ENCODE measurements around the gene MTNR1A. TPM values are rescaled to one million over a fixed set of nuclear protein-coding genes. Genes with fewer than 3 reads are reported as not detected.
"Not testable (repeated sequence)": the region's sequence is repeated elsewhere in the genome, so short reads cannot be mapped to it uniquely, and the experiment has no call there.

MTNR1A gene
- total RNA-seq, 1 donor from 2014 or later, result 0.20 TPM

DNA sequence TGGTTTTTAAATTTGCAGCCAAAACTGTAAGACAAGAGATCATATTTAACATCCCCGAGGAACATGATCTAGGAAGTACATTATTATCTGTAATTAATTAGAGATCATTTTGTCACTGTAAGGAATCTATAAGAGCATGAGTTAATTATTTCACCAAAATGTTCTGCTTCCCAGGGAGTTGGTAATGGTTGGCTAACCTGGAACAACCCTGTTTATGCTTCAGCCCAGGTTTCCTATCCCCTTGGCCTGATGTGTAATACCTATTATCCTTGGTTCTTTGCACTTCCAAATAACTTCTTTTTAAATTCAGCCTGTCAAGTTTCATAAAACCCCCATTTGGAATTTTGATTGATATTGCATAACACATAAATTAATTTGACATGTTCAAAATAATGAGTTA lies 6.4 kb upstream of the MTNR1A start:
- DNase-seq, result no peak

DNA sequence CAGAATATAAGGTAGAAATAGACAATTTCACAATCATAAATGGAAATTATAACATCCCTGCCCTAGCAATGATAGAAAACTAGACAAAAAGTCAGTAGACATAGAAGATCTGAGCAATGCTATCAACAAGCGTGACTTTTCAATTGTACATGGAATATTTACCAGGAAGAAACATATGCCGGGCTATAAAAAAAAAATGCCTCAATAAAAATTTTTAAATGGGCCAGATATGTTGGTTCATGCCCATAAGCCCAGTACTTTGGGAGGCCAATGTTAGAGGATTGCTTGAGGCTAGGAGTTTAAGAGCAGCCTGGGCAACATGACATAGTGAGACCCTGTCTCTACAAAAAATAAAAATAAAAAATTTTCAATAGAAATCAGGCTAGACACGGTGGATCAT lies 5.3 kb upstream of the MTNR1A start:
- no peak for DNase-seq

DNA sequence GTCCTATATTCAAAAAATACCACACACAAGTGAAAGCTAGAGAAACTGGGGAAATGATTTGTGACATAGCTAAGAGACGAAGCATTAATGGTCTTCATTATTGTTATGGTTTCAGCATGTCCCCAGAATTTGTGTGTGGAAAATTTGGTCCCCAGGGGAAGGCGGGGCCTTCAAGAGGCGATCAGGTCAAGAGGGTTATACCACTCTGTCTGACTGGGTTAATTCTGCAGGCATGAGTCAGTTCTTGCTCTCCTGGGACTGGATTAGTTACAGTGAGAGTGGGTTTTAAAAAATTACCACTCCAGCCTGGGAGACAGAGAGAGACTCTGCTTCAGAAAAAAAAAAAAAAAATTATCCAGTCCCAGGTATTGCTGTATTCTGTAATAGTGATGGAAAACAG lies 2.1 kb upstream of the MTNR1A start:
- no peak for DNase-seq

DNA sequence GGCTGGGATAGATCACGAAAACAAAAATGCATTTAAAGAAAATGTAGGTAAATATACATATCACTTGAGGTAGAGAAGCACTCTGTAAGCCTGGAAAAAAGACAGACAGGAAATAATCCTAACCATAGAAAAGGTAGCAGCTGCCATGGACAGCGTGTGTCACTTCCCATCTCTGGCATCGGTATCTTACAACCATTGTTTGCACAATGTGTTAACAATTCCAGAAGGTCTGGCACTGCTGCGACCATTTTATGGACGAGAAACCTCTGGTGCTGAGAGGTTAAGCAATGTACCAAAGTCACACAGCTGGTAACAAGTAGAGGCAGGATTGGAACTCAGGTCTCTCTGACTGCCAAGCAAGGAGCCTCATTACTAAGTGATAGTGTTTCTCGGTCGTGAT lies 1.7 kb upstream of the MTNR1A start:
- no peak for DNase-seq

DNA sequence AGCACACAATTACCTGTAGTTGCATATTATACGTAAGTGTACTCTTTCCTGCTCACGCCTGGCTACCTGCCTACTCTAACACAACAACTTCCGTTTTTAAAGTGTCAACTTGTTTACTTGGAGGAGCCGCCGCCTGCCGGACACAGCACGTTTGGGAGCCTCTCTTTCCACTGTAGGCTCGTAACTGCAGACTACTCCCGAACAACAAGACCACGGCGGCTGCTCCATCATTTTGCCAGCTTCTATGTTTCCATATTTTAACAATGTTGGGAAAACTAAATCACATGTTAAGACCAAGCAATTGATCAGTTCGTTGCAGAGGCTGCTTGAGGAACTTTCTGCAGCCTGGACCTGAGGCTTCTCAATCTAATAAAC lies 841 bp downstream of the MTNR1A start:
- DNase-seq, result no peak

DNA sequence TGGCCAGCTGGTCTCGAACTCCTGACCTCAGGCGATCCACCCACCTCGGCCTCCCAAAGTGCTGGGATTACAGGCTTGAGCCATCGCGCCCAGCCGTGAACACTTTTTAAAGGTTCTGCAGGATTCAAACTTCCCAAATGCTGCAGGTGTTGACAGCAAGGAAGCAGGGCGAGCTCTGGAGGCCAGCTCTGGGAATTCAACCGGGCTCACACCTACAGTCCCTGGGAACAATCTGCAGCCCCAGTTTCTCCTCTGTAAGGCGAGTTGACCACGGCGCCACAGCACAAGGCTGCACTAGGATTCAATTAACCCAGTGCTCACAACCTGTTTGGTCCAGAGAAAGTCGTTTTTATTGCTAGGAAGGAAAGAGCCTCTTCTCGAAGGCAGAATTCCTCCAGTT lies 1.6 kb downstream of the MTNR1A start:
- DNase-seq, result no peak

DNA sequence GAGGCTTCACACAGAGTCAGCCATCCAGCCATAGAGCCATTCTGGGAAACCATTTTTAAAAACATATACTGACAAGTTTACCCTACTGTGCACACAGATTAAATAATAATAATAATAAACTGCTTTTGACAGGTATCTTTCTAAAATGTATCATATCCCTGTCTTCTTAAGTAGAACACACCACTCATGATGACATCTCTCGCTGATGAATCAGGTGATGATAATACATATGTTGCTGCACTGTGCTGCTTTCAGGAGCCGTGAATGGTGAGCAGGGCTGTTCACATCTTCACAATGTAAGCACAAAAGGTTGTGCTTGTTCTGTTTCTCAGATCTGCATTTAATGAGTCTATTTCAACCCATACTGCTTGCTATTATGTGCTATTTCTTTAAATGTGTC lies 3.5 kb downstream of the MTNR1A start:
- DNase-seq, result no peak

DNA sequence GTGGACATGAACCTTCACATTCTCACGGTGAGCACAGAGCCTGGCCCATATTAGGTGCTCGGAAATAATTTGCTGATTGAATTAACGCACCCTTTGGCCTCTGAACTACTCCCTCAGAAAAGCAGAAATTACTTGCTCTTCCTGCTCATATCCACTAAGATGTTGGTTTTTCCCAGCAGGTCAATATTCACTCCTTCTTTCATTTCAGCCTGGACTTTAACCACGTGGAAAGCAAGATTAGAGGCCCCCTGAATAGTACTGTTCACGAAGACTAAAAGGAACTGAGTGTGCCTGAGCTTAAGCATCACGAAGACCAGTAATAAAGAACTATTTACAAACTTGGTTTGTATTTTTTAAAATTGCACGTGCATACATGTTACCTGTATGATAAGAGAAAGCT lies 9.9 kb downstream of the MTNR1A start:
- no peak for DNase-seq

DNA sequence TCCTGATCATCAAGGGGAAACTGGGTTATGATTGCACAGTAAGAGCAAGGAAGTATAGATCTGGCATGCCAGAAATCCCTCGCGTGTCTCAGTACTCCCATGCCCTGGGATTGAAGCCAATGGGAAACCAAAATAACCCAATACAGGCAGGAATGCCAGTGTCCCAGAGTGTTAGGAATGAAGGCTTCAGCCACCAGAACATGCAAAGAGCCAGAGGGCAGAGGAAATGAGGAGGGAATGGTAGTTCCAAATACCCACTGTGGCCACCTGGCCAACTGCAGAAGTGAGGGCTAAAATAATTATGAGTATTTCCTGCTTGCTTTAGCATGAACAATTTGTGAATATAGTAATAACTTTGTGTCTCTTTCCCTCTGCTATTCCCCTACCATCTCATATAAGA lies 12.2 kb downstream of the MTNR1A start:
- DNase-seq, result no peak

DNA sequence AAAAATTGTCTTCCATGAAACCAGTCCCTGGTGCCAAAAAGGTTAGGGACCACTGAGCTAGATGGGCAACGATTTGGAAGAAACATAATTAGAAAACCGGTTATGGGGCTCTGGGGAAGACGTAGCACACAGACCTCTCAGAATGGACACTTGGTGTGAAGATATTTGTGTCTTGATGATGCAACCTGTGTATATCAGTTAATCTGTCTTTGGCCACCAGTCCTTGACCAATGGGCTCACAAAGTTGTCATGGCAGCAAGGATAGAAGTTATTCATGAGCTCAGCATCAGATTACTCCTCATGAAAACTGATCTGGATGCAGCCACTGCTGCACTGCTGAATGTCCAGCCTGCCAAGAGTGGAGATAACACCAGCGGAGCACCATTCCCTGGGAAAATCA lies 13.6 kb downstream of the MTNR1A start:
- no peak for DNase-seq

DNA sequence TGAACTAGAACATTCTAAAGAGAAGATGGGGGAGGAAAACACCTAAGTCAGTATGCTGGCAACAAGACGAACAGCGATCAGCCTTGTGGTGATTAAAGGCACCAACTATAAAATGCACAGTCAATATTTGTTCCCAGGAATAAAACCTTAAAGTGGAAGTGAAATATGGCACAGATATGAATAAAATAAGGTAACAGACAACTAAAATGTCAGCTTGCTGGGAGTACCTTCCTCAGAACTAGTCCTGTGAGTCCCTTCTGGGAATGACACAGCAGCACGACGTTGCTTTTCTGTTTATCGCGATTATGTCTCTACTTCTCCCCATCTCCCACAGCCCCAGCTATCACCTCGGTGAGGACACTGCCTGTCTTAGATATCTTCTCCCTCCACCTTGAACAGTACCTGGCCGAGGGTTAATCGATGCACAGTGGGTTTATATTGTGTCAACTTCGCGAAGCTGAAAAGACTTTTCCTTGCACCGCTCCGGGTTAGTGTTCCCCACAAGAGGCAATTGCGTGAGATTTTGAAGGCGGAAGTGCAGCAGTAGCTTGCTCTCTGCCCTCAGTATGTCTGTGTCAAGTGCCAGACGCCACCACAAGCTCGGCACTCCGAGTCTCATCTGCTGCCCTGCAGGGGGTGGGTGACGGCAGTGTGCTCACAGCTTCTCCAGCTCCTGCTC lies 17.4 kb downstream of the MTNR1A start:
- no peak for DNase-seq

DNA sequence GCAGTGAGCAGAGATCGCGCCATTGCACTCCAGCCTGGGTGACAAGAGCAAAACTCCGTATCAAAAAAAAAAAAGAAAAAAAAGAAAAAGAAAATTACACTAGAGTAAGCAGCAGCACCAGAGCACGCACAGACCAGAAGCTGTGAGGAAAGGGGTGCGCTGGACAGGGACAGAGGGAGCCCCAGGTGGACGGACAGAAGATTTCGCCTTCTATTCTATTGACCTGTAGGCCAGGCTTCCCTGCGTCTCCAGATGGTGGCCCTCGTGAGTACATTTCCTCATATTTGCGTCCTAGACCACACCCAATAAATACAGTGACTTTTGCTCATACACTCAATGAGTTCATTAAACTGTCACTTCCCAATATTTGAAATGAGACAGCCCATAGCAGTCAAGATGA lies 19.1 kb downstream of the MTNR1A start:
- no peak for DNase-seq

DNA sequence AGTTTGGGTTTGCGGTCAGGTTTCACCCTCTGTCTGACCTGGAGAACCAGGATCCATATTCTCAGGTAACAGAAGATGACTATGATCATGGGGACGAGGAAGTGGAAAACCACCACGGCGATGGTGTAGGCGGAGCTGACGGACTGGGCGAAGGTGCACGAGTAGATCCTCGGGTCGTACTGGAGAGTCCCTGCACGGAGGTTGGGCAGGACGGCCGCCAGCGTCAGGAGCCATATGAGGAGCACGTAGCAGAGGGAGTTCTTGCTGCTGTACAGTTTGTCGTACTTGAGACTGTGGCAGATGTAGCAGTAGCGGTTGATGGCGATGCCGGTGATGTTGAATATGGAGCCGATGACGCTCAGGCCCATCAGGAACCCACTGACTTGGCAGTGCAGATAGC lies 21.3 kb downstream of the MTNR1A start:
- no peak for DNase-seq

DNA sequence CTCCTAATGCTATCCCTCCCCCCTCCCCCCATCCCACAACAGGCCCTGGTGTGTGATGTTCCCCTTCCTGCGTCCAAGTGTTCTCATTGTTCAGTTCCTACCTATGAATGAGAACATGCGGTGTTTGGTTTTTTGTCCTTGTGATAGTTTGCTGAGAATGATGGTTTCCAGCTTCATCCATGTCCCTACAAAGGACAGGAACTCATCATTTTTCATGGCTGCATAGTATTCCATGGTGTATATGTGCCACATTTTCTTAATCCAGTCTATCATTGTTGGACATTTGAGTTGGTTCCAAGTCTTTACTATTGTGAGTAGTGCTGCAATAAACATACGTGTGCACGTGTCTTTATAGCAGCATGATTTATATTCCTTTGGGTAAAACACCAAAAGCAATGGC lies 31.4 kb downstream of the MTNR1A start:
- DNase-seq, result not testable (repeated sequence)

DNA sequence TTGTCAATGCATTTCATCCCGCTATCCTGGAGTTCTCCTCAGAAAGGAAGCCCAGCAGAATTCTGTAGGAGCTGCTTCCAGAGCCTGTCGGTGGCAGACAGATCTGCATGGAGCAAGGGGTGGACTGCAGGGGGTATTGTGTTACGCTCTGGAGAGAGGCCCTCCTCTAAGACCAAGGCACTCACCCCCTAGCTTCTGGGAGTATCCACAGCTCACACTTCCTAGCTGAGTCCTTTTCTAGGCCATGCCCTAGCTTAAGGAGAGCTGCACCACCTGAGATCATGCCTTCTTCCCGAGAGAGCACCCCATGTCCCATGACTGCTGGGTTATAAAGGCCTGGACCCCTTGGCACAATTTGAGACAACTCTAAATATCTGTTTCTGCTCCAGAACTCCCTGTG lies 39.1 kb downstream of the MTNR1A start:
- DNase-seq, result no peak

DNA sequence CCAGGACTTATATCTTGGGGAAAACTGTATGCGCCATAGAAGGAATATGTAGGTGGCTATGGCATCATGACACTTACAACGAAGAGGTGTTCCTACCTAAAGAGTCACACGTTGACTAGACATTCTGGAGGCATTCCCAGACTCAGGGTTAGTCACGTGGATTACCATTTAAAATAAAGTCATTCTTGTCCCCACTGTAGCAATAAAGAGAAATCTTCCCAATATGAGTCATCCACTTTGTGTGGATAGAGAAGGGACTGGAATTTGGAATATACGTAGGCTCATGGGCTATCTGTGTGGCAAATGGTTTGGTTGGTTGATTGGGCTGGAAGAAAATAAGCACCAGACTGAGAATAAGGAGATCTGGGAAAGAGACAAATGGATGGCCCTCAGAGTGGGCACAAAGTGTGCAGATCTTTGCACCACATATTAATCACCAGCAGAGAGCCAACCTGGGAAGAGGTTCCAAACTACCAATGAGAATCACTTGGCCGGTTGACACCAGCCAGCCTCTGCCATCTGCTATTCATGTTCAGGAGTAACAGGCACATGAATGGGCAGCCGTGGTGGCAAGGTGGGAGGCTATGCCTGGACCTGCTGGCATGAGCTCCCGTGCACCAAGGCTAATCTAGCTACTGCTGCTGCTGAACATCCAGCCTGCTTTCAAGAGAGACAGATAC lies 41.0 kb downstream of the MTNR1A start:
- no peak for DNase-seq

DNA sequence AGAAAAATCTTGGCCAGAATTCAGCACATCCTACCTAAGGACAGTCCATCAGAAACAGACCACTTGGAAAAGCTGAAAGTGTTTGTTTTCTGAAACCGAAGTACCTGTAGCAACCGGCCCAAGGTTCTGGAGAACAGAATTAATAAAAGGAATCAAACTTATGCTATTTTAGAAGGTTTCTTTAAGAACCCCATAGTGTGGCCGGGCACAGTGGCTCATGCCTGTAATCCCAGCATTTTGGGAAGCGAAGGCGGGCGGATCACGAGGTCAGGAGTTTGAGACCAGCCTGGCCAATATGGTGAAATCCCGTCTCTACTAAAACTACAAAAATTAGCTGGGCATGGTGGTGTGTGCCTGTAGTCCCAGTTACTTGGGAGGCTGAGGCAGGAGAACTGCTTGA lies 50.6 kb downstream of the MTNR1A start:
- DNase-seq, result not testable (repeated sequence)

DNA sequence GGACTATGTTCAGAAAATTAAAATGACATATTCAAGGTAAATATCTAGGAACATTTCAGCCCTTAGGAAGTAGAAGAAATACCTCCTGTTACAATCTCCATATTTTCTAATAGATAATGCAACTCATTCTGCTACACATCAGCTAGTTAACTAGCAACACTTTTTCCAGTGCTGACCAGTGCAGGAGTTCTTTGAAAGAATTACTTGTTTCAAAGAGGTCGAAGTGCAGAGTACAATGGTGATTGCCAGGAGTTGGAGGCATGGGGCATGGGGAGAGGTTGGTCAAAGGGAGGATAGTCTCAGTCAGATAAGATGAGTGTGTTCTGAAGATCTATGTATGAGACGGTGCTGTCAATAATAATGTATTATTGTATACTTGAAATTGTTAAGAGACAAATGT lies 53.1 kb downstream of the MTNR1A start:
- DNase-seq, result no peak

DNA sequence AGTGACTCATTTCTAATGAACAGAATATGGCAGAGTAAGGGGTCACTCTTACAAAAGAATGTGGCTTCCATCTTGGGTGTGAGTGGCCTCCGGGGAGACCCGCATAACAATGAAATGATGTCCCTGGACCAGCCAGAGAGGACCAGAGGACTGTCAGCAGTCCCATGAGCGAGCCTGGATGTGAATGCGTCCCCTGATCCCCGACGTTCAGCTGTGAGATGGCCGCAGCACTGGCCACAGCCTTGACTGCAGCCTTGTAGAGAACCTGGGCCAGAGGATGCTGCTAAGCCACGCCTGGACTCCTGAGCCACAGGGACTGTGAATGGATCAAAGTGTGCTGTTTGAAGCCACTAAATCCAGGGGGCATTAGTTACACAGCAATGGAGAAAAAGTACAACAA lies 53.8 kb downstream of the MTNR1A start:
- no peak for DNase-seq

DNA sequence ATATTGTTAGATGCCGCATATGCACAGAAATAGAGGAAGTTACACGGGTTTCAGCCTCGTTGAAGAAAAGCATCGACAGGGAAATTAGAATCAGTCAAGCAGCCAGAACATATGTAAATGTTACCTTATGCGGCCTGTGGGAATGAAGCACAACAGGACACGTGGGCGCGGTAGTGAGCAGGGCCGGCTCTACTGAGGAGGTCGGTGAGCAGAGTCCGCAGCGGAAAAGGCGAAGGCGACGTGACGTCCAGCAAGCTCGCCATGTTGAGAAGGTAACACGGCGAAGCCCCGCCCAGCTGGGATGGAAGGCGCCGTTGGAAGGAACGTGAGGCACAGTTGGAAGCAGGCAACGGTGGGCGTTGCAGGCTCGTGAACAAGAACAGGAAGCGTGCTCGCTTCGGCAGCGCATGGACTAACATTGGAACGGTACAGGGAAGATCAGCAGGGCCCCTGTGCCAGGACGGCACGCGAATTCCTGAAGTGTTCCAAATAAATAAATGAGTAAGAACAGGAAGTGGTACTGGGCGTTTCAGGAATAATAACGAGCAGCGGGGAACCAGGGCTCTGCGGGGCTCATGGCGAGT lies 54.6 kb downstream of the MTNR1A start:
- DNase-seq, result no peak

DNA sequence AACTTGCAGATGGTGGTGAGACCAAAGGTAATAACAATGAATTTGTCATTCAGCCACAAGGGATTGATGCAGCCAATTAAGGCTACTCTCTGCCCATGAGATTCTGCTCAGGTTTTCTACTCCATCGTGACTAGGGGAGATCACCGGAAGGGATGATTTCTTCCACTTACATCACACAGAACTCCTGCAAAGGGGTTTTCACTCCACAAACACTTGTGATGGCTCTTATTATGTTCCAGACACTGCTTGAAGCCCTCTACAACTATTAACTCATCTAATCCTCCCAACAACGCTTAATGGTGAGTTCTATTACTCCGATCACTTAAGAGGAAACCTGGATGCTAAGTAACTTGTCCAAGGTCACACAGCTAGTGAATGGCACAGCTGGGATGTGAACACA lies 55.9 kb downstream of the MTNR1A start:
- DNase-seq, result no peak

DNA sequence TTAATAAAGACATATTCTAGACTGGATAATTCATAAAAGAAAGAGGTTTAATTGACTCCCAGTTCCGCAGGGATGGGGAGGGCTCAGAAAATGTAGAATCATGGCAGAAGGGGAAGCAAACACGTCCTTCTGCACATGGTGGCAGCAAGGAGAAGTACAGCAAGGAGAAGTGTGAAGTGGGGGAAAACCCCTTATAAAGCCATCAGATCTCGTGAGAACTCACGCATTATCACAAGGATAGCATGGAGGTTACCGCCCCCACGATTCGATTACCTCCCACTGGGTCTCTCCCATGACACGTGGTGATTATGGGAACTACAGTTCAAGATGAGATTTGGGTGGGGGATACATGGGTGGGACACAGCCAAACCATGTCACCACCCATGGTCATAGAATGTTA lies 58.3 kb downstream of the MTNR1A start:
- DNase-seq, result no peak

DNA sequence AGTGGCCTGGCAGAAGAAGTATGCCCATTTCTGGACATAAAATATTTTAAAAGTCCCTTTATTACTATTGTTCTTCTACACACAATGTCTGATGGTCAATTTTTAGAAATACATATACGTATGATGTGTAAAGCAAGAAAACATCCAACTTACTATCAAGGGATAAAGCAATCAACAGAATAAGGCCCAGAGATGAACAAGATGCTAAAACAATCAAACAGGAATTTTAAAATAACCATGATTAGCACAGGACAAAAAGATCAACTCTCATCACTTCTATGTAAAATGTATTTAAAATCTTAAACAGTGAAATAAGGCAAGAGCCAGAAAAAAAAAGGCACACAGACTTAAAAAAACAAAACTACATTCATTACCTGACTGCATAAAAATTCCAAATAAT lies 60.9 kb downstream of the MTNR1A start:
- no peak for DNase-seq

DNA sequence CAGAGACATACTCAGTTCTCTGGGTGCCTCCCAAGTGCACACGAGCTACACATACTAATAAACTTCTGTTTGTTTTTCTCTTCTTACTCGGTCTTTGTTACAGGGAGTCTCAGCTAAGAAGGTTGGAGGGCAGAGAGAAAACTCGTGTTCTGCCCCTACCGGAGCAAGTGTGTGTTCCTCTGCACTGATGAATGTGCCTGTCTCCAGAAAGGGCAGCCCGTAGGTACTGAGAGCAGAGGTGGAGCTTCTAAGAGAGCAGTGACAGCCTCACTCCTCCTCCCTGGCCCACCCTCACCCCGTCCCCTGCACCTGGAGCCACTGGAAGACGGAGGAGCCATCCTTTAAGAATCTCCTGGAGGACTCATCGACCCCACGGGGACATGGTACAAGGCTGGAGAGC lies 67.6 kb downstream of the MTNR1A start:
- DNase-seq, result no peak
